ENCODE results near the gene ZNF547. TPM values are rescaled to one million over a fixed set of nuclear protein-coding genes. Genes with fewer than 3 reads are reported as not detected.

ZNF547 gene
- polyA plus RNA-seq (2011; rRNA removed) (2.9 TPM in 2 replicates), polyA plus RNA-seq (2017; fragmentation: RNase III; extraction: RNeasy Plus Mini Kit Qiagen cat#74134 plus additional on column Dnase treatment) (1.7 to 2.1 TPM (median 2.0 TPM) in 3 replicates), polyA minus RNA-seq (2011; rRNA and poly(A)+ RNA removed) (3.4 and 10.5 TPM in 2 replicates)
- polyA plus RNA-seq (2012; cell fraction: cytosol; rRNA removed): 0.36 and 0.52 TPM in 2 replicates
- polyA plus RNA-seq (2012; cell fraction: nucleus; rRNA removed): 0.73 and 1.0 TPM in 2 replicates

GRCh38 chr19:57362997-57363687 is at the start of gene ZNF547, which contains the start of gene TRAPPC2B:
TSS of gene ZNF547 (plus strand) at chr19:57363551. CDS start at chr19:57368556, 5,005 bp downstream.
TSS of gene TRAPPC2B (plus strand) at chr19:57363551. CDS start at chr19:57364834, 1,283 bp downstream.
- ATAC-seq: peak; percentile 97 to 99
- DNase-seq (ENCODE audit: low read depth in 1 of 2, low spot score in 1 of 2): peak; percentile 96 to 100
- 3% methylated on average over 43 of the region's 47 CpGs for WGBS (ENCODE audit: missing lambda C conversion rate)
- Histone ChIP-seq H3K4me3 (peak within 1 kb of the TSS; percentile 66), H3K4me2 (peak within 1 kb of the TSS; percentile 64), H3K9me3 (peaks cover 95% of the 10 kb centered on the region), H3K27ac (peak within 1 kb of the TSS; percentile 64 to 89), H3K4me1 (no peaks in the 10 kb centered on the region)
- peak; percentile 99 for FAIRE-seq
- CTCF ChIA-PET: interaction anchor here (0.8 to 1.6 kb wide), 2 partner anchors 30 to 102 kb away, joined by 3 read pairs; no protein-coding TSS in a partner anchor
- POLR2A ChIA-PET: interaction anchor here (0.5 to 2.5 kb wide), 4 partner anchors 12 to 416 kb away, joined by 3 to 12 read pairs (median 4); partner anchors contain the start of genes ZNF304, ZNF548 and ZNF805
- TF ChIP-seq CEBPB (IDR thresholded peaks at IDR 0.05) (peak; percentile 16 to 67; a peak in 1 of 4 replicates), EP300 (IDR thresholded peaks at IDR 0.05) (no peak), HOXB13 (CRISPR knock-in tag; IDR thresholded peaks at IDR 0.05; ENCODE audit: low read depth) (no peak), JUN (IDR thresholded peaks at IDR 0.05) (peak in 1 of 2 experiments; percentile 49; a peak in 1 of 5 replicates), CBX2 (IDR thresholded peaks at IDR 0.05; ENCODE audit: borderline replicate concordance, low read depth) (no peak), NFE2L2 (conservative IDR thresholded peaks at IDR 0.05; ENCODE audit: low read length) (no peak), JUNB (IDR thresholded peaks at IDR 0.05) (no peak), RFX5 (IDR thresholded peaks at IDR 0.05) (no peak), KDM1A (IDR thresholded peaks at IDR 0.05; ENCODE audit: low read depth) (no peak), ELK1 (IDR thresholded peaks at IDR 0.05; ENCODE audit: low read depth, low read length) (no peak), ZFP36 (IDR thresholded peaks at IDR 0.05; ENCODE audit: borderline replicate concordance, partially characterized antibody) (no peak), TFCP2L1 (CRISPR knock-in tag; IDR thresholded peaks at IDR 0.05) (no peak), SREBF2 (IDR thresholded peaks at IDR 0.05) (no peak), CHD4 (IDR thresholded peaks at IDR 0.05; ENCODE audit: borderline replicate concordance) (no peak), HOXA7 (CRISPR knock-in tag; IDR thresholded peaks at IDR 0.05) (no peak), NR3C1 (IDR thresholded peaks at IDR 0.05) (no peak), ATOH8 (CRISPR knock-in tag; IDR thresholded peaks at IDR 0.05; ENCODE audit: low read depth) (no peak), CHD2 (IDR thresholded peaks at IDR 0.05; ENCODE audit: low read length, partially characterized antibody) (peak; percentile 71), RARB (CRISPR knock-in tag; IDR thresholded peaks at IDR 0.05) (no peak), HOXB5 (CRISPR knock-in tag; IDR thresholded peaks at IDR 0.05) (no peak), ZC3H11A (IDR thresholded peaks at IDR 0.05) (no peak), E2F6 (IDR thresholded peaks at IDR 0.05; ENCODE audit: borderline replicate concordance, low read depth) (peak; percentile 41; the same call in 1 of the 2 replicates), HDAC2 (IDR thresholded peaks at IDR 0.05) (no peak), BHLHE40 (IDR thresholded peaks at IDR 0.05; ENCODE audit: low read depth, low read length) (no peak), FOSB (CRISPR knock-in tag; IDR thresholded peaks at IDR 0.05) (no peak), HEYL (CRISPR knock-in tag; IDR thresholded peaks at IDR 0.05) (no peak), RCOR1 (IDR thresholded peaks at IDR 0.05; ENCODE audit: low read depth, low read length) (no peak), GATA3 (IDR thresholded peaks at IDR 0.05; ENCODE audit: borderline replicate concordance) (peak; percentile 65; the same call in 1 of the 2 replicates), MAX (IDR thresholded peaks at IDR 0.05) (peak; percentile 89), REST (IDR thresholded peaks at IDR 0.05) (peak; percentile 44; the same call in 1 of the 2 replicates), FOXS1 (CRISPR knock-in tag; IDR thresholded peaks at IDR 0.05) (no peak), BCL3 (IDR thresholded peaks at IDR 0.05) (no peak), USF2 (IDR thresholded peaks at IDR 0.05) (no peak)

Measured in A549 (cell line).